SH-SY5Y (cell line): ENCODE data around the gene ASB7.

ENCODE experiments used
- GATA2 ChIP-seq: IDR thresholded peaks from 2 replicates; pipeline ENCODE4 v1.6.1; 2011; ENCODE audit warnings: mild to moderate bottlenecking, low read depth, low read length
- GATA3 ChIP-seq: IDR thresholded peaks from 2 replicates; pipeline ENCODE4 v1.6.1; 2011; ENCODE audit warnings: low read depth, mild to moderate bottlenecking, low read length, moderate library complexity

DNA sequence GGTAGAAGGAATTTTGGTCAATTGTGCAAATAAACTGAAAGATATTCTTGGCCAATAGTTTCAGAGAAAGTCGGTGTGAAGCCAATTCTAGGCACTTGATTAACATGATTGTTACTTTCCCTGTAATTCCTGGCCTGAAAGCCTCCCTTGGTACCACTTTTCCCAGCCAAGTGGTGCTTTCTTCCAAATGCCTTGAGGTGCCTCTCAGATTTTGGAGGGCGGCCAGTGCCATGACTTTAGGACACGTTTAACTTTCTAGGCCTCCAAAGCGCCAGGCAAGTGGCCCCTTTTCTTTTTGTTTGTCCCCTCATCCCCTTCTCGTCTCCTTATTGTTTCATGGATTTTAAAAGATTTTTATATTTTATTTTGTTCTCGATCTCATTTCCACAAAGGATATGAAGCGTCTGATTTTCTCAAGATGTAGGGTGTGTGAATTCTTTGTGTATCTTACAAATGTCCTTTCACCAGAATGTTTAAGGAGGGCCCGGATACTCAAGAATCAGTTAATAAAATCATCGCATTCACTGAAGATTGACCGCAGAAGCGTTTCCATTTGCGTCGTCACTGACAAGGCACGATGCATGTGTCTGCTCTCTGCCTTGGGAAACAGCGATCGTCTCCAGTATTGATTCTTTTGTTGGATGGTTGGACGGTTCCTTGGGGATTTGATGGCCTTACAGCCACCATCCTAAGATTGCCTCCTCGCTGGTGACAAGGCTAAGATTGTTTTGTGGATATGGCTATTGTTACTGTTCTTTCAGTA, 87.8 kb downstream of the ASB7 start:
- TF ChIP-seq GATA2 (no peak), GATA3 (no peak)
